Measurements from ENCODE around the gene MAF.

Gene MAF

DNA sequence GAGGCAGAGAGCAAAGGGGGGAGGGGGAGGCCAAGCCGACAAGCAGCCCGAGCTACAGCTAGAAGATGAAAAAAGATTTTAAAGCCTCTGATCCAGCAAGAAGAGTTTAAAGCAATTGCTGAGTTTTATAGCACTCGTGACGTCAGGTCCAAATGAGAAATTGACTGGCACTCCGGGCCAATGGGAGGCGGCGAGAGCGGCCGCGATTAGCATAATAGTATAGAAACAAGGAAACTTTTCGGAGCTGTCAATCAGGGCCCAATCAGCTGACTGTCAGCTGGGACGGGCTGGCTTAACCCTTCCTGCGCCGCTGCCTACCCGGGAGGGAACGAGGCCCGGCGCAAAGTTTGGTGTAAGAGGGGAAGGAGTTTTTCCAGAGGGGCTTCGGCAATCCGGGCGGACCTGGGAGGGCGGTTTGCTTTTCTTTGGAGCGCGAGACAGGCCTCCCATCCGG lies at the start of gene MAF:
MAF (minus strand) TSS at position 100 of the 454 bp plus-strand sequence. CDS start 835 bp downstream, outside the sequence.
- DNase-seq = peak; percentile 92

GRCh38 chr16:79648826-79649225 lies 48.3 kb upstream of the MAF start:
- no peak for DNase-seq

DNA sequence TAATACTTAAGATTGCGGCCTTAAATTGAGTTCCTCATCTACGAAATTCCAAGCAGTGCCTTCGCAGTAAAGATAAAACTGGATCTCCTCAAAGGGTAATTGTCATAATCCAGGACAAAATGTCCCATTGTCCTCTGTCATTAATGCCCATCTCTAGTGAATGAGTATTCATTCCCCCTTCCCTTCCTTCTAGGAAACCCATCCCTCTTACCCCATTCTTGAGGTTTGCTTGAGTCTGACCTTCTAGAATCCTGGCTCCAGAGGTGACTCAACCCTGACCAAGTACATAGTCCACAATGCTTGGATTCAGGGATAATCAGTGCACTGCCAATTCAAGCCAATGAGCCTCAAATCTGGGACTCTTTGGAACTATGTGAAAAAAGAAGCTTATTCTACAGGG lies 47.0 kb upstream of the MAF start:
- DNase-seq = no peak

GRCh38 chr16:79645701-79646100 lies 45.2 kb upstream of the MAF start:
- DNase-seq = peak; percentile 20

GRCh38 chr16:79644971-79645667 lies 44.6 kb upstream of the MAF start:
- DNase-seq = no peak

- no peak for DNase-seq
Observed at GRCh38 chr16:79642652-79643051, 42.1 kb upstream of the MAF start.

GRCh38 chr16:79640513-79641360 lies 40.2 kb upstream of the MAF start:
- peak; percentile 78 for DNase-seq

GRCh38 chr16:79639576-79640311 lies 39.2 kb upstream of the MAF start:
- no peak for DNase-seq

DNA sequence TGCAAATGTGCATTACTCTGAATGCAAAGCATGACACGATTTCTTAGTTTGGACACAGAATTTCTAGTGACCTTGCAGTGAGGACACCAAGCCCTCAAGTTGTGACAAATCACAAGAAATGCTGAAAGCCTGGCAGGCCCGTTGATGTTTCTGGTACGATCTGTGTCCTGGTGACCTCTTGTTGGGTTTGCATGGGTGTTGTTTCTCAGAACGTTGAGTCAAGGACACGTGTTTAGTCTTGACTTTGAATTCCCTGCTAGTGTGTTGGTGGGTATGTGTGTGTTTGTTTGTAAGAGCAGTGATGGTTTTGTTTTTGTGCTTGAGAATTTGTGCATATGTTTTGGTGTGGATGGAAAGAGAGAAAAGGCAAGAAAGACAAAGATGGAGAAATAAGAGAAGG lies 37.8 kb upstream of the MAF start:
- peak; percentile 60 for DNase-seq

GRCh38 chr16:79635488-79635887 lies 35.0 kb upstream of the MAF start:
- no peak for DNase-seq

DNA sequence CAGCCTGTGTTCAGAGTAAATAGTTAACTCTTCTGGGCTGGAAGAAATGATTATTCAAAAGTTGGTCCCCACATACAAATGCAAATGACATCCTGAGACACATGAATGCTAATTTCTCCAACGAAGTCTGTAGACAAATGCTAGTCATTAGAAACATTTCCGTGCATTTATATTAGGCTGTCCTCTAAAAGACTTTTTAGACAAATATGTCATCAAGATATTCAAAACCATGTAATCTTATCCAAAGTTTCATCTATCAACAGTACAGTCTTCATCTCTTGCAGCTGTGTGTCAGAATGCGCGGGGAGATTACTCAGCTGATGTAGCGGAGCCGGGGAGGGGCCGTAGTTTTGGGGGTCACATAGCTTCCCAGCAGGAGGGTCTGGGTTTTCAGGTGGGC lies 33.8 kb upstream of the MAF start:
- no peak for DNase-seq

DNA sequence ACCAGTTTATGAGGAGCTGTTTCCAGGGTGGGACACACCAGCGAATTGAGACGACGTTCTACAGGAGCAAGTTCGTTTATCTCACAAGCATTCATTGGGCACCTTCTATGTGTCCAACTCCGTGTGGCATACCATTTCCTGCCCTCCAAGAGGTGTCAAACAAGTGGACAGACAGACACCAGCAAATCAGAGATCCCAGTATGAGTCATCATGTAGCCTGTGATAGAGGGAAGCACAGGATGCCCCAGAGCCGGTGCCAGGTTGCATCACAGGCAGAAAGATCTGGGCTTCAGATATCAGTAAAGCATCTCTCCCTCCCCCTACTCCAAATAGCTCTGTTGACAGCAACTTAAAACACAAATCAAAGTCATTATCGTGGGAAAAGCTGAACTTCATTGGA lies 31.8 kb upstream of the MAF start:
- no peak for DNase-seq

DNA sequence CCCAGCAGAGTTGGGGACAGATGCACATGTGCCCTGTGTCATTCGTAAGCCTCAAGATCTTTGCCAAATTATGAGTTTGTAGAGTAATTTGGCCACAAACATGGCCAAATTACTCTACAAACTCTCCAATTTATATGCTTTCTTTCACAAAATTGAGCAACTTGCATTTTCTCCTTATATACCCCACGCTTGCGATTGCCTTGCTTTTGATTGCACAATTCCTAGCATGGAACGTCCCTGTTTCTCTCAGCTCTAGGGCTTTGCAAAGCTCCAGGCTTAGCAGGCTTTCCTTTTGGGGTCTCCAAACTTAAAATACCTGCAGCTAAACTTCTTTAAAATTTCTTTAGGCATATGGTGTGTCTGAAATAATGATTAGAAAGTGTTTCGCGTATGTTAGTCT lies 28.5 kb upstream of the MAF start:
- DNase-seq = no peak

DNA sequence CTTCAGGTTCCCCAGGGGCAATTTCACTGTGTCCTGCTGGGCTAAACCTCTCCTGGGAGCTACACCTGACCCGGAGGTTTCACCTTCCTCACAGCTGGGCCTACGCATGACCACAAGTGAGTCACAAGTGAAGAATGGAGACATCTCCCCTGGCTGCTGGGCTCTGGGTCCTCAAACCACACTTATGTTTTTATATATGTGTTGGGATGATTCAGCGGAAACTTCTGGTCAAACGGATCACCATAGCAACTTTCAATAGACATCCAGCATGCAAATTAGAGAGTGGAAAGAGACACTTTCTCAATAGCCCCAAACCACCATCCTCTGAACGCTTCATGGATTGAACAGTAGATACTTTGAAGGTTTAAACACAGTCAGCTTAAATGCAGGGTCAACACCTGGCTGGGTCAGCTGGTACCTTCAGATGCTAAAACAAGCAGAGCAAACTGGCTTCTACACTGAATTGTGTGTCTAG lies 28.0 kb upstream of the MAF start:
- DNase-seq = no peak

DNA sequence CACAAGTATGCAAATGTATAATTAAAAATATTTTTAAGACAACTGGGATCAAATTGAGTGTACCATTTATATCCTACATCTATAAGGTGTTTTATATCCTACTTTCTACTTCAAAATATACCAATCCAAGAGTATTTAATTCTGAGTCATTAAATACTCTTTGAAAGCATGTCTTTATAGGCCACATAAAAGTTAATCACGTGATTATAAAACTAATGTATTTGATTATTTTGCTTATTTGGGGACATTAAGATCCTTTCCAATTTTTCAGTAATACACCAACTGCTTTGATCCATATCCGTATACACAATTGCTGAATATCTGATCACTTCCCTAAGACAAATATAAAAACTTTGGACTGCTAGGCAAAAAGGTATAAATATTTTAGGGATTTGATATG lies 26.6 kb upstream of the MAF start:
- DNase-seq = no peak

DNA sequence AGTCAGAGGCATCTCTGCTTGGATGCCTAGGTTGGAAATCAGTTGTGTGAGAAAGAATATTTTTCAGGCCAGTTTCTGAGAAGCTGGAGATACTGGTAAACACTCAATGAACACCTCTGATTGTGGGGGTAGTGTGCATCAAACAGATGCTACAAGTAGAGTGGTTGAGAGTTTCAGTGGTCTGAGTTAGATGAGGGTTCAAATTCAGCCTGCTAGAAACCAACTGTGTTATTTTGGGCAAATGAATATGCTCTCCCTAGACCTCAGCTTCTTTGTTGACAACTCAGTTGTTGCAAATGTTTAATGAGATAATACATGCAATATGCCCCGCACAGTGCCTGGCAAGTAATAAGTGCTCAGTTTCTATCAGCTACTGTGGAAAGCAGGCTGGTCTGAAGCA lies 25.2 kb upstream of the MAF start:
- no peak for DNase-seq

GRCh38 chr16:79623824-79624223 lies 23.3 kb upstream of the MAF start:
- no peak for DNase-seq

DNA sequence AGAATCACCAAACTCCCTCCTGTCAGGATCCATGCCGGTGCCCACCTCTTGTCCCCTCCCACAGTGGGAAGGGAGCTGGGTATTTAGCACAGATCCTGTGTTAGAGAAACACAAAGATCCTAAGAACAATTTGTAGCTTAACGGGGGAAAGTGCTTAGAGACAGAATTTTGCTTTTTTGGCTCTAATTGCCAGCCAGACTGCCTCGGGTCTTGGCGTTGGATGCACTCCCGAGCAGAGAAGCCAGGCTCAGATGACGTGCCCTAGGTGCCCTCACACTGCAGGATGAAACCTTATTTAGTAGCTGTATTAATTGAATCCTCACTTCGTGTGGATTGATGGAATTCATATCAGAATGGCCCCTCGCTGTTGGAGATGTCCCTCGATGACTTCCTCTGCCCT lies 22.5 kb upstream of the MAF start:
- DNase-seq = no peak

DNA sequence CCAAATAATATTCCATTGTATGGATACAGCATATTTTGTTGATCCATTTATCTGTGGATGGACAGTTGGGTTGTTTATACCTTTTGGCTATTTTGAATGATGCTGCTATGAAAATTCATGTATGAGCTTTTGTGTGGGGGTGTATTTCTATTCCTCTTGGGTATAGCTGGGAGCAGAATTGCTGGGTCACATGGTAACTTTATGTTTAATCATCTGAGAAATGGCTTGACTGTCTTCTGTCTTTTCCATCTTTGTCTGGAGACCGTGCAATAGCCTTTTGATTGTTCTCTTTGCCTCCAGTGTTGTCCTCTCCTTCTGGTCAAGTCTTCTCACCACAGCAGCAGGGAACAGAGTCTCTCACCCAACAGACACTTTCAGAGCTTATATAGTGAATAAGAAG lies 20.5 kb upstream of the MAF start:
- DNase-seq = no peak

DNA sequence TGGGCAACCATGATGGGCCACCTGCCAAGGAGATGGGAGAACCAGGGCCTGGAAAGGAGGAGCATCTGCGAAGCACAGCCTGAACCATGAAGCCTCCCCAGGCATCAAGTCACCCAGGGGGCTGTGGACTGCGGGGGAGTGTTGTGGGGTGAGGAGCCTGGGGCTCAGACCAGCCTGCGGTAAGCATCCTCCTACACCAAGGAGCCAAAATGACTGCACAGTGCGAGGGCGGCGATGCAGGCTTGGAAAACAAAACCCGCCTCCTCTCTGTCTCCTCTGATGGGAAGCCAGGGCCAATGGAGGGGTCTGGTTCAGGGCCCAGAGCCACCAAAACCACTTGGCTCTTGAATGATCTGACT lies 18.1 kb upstream of the MAF start:
- no peak for DNase-seq

DNA sequence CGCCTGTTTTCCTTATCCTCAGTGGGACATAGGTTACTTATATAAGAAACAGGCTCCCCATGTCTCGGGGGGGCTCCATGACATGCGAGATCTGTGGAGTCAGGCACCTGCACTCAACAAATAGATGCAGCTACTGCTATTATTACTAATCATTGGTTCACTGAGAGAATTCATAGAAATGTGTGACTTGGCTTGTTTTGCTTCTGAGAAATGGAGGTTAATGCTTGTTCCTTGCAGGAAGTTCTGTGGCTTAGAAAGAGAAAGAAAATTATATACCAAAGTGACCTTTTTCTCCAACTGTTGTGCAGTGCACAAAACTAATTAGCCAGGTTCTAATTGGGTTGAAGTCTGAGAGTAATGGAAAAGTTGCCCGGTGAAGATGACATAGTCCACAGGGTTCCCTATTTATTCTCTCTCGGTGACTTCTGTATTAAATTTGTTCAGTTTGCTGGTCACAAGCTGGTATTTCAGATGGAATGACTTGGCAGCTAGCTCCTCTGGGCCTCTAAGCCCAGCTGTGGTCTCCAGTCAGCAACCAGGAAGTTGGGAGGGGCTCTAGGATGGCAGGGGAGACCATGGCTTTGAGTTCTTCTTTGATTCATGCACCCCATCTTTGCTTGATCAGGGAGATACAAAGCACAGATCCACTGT lies 17.6 kb upstream of the MAF start:
- no peak for DNase-seq

- no peak for DNase-seq
Observed at GRCh38 chr16:79613009-79613408, 12.5 kb upstream of the MAF start.

DNA sequence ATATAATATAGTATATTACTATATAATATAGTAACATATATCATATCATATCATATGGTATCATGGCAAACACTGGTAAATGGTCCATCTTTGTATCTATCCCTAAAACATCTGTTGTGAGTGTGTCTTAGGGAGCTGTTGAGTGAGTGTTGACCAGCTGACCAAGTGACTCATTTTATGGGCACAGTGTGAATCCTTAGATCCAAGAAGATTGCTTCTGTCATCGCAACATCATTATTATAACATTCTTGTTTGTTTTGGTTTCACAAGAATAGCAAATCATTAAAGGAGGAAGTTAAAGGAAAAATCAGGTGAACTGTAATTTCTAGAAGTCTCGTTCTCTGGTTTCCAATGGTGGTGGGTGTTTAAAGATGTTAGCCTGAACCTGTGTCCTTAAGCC lies 11.7 kb upstream of the MAF start:
- DNase-seq = no peak

All from DMS79 treated with DMSO at 0.1 percent for 48 hours (cell line).